ENCODE measurements around the gene URB1.

DNA sequence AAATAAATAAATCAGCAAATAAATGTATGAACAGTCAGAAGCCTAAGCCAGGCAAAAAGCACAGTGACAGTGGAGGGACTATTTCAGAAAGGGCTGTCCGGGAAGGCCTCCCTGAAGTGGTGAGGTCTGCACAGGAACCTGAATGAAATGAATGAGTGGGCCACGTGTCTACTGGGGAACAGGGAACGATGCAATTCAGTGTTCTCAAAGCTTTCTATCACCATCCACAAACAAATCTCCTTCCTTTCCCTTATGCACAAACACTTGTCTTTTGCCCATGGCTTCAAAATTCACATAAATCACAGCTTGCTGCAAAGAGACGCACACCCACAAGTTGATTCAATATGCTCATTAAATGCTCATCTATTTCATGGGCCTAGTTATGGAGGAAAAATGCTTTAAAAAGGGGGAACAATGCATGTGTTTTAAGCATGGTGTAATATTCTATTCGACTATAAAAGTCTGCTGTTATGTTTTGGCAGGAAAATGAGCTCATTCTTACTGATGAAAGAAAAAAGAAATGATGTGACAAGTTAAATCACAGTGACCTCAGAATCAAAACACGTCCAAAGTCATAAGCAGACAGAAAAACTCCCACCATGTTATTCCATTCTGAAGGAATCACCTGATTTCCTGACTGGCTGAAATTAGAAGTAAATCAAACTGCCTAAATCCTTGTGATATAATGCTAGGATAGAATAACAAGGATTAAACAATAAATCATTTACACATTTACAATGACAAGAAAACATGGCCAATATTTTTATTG is 21.6 kb downstream of the URB1 start:
- TF ChIP-seq, protein P1, sequence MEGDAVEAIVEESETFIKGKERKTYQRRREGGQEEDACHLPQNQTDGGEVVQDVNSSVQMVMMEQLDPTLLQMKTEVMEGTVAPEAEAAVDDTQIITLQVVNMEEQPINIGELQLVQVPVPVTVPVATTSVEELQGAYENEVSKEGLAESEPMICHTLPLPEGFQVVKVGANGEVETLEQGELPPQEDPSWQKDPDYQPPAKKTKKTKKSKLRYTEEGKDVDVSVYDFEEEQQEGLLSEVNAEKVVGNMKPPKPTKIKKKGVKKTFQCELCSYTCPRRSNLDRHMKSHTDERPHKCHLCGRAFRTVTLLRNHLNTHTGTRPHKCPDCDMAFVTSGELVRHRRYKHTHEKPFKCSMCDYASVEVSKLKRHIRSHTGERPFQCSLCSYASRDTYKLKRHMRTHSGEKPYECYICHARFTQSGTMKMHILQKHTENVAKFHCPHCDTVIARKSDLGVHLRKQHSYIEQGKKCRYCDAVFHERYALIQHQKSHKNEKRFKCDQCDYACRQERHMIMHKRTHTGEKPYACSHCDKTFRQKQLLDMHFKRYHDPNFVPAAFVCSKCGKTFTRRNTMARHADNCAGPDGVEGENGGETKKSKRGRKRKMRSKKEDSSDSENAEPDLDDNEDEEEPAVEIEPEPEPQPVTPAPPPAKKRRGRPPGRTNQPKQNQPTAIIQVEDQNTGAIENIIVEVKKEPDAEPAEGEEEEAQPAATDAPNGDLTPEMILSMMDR (IDR thresholded peaks at IDR 0.05): no peak
- TF ChIP-seq POLR2A (IDR thresholded peaks at IDR 0.05): no peak

Measured in lower leg skin (tissue), 3 donors.